ENCODE results near the gene MFSD12.

MFSD12 gene

DNA sequence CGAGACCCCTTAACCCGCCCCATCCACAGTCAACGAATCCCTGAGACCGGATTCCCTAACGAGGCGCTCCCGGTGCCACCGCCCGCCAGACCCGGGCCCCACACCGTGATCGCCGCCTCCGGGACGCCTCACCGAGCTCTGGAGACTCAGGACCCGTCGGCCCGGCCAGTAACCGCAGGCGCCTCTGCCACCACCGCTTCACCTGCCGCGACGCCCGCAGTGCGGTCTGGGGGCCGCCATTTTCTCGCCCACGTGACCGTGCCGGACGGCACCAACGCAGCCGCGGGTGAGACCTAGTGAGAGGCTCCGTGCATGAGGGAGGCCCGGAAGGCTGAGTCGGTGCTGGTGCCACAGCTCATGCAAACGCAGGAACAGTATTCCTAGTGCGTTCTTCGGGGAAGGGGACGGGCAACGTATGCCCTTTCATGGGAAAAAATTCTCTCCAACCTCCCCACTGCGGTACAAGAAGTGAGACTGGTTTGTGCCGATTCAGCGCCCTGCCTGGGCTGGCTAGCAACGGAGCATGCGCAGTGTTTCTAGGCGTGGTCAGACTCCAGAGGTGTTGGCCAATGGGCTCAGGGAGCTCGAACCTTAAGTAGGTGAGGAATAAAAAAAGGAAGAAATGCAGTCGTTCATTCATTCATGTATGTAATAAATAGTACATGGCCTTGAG, 56.8 kb downstream of the MFSD12 start, which contains the start of gene DOHH:
Gene DOHH (minus strand): TSS at position 246 of the 673 bp plus-strand sequence. CDS start 3,860 bp downstream, outside the sequence.
- TF ChIP-seq EZH2phosphoT487 (IDR thresholded peaks at IDR 0.05; ENCODE audit: borderline replicate concordance) (no peak), CTCF (conservative IDR thresholded peaks at IDR 0.05; ENCODE audit: low read length) (no peak)
- Histone ChIP-seq H3K9ac (ENCODE audit: low read depth, low read length, poor library complexity, severe bottlenecking) (peak within 1 kb of the TSS; percentile 80), H3K27me3 (ENCODE audit: insufficient read depth, low read length, poor library complexity, severe bottlenecking) (no peaks in the 10 kb centered on the region), H3K36me3 (ENCODE audit: insufficient read depth, low read length) (peaks cover 5% of the 10 kb centered on the region; the same call in 1 of the 2 replicates), H3K79me2 (ENCODE audit: insufficient read depth, low read length) (peaks cover 21% of the 10 kb centered on the region), H3F3A (ENCODE audit: low read depth) (no peaks in the 10 kb centered on the region), H4K20me1 (ENCODE audit: insufficient read depth, low read length, poor library complexity, severe bottlenecking) (no peaks in the 10 kb centered on the region), H2AFZ (ENCODE audit: low read length) (peak within 1 kb of the TSS; percentile 93), H3K4me2 (ENCODE audit: low read depth, low read length, poor library complexity, severe bottlenecking) (peak within 1 kb of the TSS; percentile 90), H3K4me1 (ENCODE audit: insufficient read depth, low read length, poor library complexity, severe bottlenecking) (peaks cover 20% of the 10 kb centered on the region), H3K9me2 (replicated peaks; ENCODE audit: low read depth, low read length) (no peaks in the 10 kb centered on the region), H3K9me3 (ENCODE audit: insufficient read depth, low read depth, low read length) (no peaks in the 10 kb centered on the region), H3K4me3 (ENCODE audit: low read length, poor library complexity, severe bottlenecking) (peak within 1 kb of the TSS; percentile 97)

DNA sequence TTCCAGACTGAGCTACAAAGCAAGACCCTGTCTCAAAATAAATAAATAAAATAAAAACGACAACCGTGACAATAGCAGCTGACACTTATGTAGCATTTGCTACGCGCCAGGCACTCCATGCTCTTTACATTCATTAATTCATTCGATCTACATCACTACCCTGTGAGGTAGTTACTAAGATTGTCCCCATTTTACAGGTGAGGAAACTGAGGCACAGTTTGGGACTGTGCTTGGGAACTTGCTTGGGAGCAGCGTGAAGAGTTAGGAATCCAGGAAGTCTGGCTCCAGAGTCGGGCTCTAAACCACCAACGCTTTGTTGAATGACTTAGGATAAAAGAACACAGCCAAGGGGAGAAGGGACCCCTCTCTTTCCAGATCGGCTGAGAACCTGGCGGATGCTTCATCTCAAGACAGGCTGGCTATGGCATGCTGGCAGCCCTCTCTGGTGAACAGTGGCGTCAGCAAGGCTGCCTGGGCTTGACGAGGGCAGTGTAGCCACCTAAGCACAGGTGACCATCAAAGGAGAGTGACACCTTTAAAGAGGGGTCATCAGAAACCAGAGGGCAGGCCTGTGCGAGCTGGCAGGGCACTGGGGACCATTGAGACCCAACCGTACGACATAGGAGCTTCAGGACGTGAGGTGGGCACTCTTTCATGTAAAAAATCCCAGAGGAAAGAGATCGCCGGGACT, 57.5 kb downstream of the MFSD12 start:
- H2AFZ ChIP-seq (ENCODE audit: low read length), result peak overlapping the region; percentile 93
- H3K4me3 ChIP-seq (ENCODE audit: low read length, poor library complexity, severe bottlenecking), result peak overlapping the region; percentile 97

More for the DNA sequence above, 57.5 kb downstream of the MFSD12 start:
- Histone ChIP-seq H3K9ac (ENCODE audit: low read depth, low read length, poor library complexity, severe bottlenecking) (peak overlapping the region; percentile 80), H3K4me2 (ENCODE audit: low read depth, low read length, poor library complexity, severe bottlenecking) (peak overlapping the region; percentile 90), H3K9me2 (replicated peaks; ENCODE audit: low read depth, low read length) (no peaks in the 10 kb centered on the region), H3F3A (ENCODE audit: low read depth) (no peaks in the 10 kb centered on the region), H3K9me3 (ENCODE audit: insufficient read depth, low read depth, low read length) (no peaks in the 10 kb centered on the region), H4K20me1 (ENCODE audit: insufficient read depth, low read length, poor library complexity, severe bottlenecking) (no peaks in the 10 kb centered on the region), H3K36me3 (ENCODE audit: insufficient read depth, low read length) (peaks cover 5% of the 10 kb centered on the region; the same call in 1 of the 2 replicates), H3K27me3 (ENCODE audit: insufficient read depth, low read length, poor library complexity, severe bottlenecking) (no peaks in the 10 kb centered on the region), H3K79me2 (ENCODE audit: insufficient read depth, low read length) (peaks cover 21% of the 10 kb centered on the region), H3K4me1 (ENCODE audit: insufficient read depth, low read length, poor library complexity, severe bottlenecking) (peaks cover 13% of the 10 kb centered on the region)
- TF ChIP-seq EZH2phosphoT487 (IDR thresholded peaks at IDR 0.05; ENCODE audit: borderline replicate concordance) (no peak), CTCF (conservative IDR thresholded peaks at IDR 0.05; ENCODE audit: low read length) (no peak)

All from Loucy (cell line).